ENCODE data around the gene RIIAD1.
"Not testable (repeated sequence)": the region's sequence is repeated elsewhere in the genome, so short reads cannot be mapped to it uniquely, and the experiment has no call there.

The RIIAD1 gene

GRCh38 chr1:151720974-151721787 lies at the start of gene RIIAD1:
Gene RIIAD1 (plus strand): TSS chr1:151721522. CDS start chr1:151721537, 15 bp downstream.
- no peak for DNase-seq (ENCODE audit: low read depth in 2 of 2)

DNA sequence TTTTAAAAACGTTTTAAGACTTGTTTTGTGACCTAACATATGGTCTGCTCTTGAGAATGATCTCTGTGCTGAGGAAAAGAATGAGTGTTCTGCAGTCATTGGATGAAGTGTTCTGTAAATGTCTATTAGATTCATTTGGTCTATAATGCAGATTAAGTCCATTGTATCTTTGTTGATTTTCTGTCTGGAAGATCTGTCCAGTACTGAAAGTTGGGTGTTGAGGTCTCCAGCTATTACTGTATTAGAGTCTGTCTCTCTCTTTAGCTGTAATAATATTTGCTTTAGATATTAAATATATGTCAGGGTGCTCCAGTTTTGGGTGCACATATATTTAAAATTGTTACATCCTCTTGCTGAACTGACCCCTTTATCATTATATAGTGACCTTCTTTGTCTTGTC lies 47.9 kb upstream of the RIIAD1 start:
- no peak for DNase-seq (ENCODE audit: low read depth in 2 of 2)

GRCh38 chr1:151680391-151680790 lies 40.9 kb upstream of the RIIAD1 start:
- no peak for DNase-seq (ENCODE audit: low read depth in 2 of 2)

- DNase-seq (ENCODE audit: low read depth in 2 of 2), result no peak
These were observed 40.5 kb upstream of the RIIAD1 start for GRCh38 chr1:151680826-151681225.

DNA sequence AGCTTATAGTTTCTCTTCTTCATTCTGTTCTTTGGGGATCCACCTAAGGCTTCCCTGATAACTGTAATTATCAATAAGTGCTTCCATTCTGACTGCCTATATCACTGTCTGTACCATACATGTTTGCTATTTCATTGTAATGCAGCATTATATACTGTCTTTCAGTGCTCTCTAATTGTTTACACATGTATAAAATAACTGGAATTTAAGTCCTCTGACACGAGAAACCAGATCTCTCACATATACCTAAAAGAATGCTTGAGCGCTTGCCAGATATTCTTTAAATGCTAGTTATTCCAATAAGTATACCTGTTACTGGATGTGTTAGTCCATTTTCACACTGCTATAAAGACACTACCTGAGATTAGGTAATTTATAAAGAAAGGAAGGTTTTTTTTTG lies 39.4 kb upstream of the RIIAD1 start:
- DNase-seq (ENCODE audit: low read depth in 2 of 2), result no peak

GRCh38 chr1:151682901-151683300 lies 38.4 kb upstream of the RIIAD1 start:
- DNase-seq (ENCODE audit: low read depth in 2 of 2), result not testable (repeated sequence)

DNA sequence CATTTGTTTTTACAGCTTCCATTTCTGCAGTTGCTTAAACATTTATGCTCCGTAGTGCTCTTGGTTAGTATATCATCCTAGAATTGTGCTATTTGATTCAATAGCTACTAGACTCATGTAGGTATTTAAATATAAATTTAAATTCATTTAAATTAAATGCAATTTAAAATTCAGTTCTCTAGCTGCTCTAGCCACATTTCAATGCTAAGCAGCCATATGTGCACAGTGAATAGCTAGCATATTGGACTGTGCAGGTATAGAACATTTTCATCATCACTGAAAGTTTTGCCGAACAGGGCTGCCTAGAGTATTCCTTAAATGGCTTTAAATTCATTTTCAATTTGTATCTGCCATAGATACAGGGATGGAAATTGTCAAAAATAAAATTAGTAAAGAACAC lies 37.2 kb upstream of the RIIAD1 start:
- DNase-seq (ENCODE audit: low read depth in 2 of 2), result no peak

GRCh38 chr1:151686561-151686960 lies 34.8 kb upstream of the RIIAD1 start:
- DNase-seq (ENCODE audit: low read depth in 2 of 2), result no peak

- DNase-seq (ENCODE audit: low read depth in 2 of 2), result no peak
These were observed 31.8 kb upstream of the RIIAD1 start for GRCh38 chr1:151689494-151689893.

GRCh38 chr1:151692226-151692625 lies 29.1 kb upstream of the RIIAD1 start:
- DNase-seq (ENCODE audit: low read depth in 2 of 2), result no peak

- no peak for DNase-seq (ENCODE audit: low read depth in 2 of 2)
These were observed 28.2 kb upstream of the RIIAD1 start for GRCh38 chr1:151693057-151693651.

GRCh38 chr1:151701515-151701914 lies 19.8 kb upstream of the RIIAD1 start:
- DNase-seq (ENCODE audit: low read depth in 2 of 2), result no peak

GRCh38 chr1:151702936-151703335 lies 18.4 kb upstream of the RIIAD1 start:
- no peak for DNase-seq (ENCODE audit: low read depth in 2 of 2)

DNA sequence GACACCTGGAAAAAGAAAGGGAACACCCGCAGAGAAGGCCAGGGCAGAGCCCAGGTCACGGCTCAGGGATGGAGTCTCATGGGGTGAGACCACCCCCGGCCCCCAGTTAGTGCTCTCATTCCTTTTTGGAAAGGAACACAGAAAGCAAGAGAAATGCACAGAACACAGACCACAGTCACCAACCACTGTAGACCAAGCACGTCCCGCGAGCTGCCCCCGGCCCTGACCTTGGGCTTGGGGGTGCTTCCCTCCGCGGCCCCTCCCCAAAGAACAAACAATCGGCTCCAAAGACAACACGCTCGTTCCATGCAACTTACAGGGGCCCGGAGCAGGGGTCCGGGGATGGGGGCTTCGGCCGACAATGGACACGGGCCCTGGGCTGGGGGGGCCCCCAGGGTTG lies 17.5 kb upstream of the RIIAD1 start:
- DNase-seq (ENCODE audit: low read depth in 2 of 2), result no peak

DNA sequence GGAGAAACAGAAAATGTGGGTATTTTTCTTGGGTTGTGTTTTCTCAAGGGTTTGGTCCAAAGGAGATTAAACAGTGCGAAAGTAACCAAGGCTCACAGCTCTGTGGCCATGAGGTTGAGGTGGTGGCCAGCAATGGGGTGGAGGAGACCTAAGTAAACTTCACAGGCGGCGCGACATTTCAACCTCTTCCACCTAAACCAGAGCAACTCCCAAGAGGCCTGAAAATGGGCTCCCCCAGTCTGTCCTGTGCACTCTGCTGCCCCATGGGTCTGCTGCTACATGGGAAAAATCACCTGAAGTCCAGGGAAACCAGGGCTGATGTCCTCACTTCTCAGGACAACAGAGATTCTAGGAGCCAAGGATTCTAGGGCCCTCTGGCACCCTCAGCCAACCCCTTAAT lies 17.1 kb upstream of the RIIAD1 start:
- no peak for DNase-seq (ENCODE audit: low read depth in 2 of 2)

DNA sequence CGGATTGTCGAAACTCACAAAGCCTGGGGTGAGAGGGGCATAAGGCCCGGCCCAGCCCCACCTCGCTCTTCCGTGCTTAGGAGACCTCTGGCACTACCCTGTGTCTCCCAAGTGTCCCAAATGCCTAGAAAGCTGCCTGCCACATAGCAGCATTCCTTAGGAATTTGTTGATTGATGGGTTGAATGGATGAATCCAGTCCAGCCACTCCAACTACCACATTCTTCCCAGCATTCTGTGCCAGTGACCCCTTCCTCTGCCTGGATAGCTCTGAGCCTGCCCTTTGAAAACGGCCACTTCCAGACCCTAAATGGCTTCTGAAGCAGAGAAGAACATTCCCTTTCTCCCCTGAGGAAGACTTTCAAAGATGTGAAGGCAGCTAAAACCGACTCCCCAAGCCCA lies 16.2 kb upstream of the RIIAD1 start:
- no peak for DNase-seq (ENCODE audit: low read depth in 2 of 2)

GRCh38 chr1:151705753-151706463 lies 15.4 kb upstream of the RIIAD1 start:
- no peak for DNase-seq (ENCODE audit: low read depth in 2 of 2)

DNA sequence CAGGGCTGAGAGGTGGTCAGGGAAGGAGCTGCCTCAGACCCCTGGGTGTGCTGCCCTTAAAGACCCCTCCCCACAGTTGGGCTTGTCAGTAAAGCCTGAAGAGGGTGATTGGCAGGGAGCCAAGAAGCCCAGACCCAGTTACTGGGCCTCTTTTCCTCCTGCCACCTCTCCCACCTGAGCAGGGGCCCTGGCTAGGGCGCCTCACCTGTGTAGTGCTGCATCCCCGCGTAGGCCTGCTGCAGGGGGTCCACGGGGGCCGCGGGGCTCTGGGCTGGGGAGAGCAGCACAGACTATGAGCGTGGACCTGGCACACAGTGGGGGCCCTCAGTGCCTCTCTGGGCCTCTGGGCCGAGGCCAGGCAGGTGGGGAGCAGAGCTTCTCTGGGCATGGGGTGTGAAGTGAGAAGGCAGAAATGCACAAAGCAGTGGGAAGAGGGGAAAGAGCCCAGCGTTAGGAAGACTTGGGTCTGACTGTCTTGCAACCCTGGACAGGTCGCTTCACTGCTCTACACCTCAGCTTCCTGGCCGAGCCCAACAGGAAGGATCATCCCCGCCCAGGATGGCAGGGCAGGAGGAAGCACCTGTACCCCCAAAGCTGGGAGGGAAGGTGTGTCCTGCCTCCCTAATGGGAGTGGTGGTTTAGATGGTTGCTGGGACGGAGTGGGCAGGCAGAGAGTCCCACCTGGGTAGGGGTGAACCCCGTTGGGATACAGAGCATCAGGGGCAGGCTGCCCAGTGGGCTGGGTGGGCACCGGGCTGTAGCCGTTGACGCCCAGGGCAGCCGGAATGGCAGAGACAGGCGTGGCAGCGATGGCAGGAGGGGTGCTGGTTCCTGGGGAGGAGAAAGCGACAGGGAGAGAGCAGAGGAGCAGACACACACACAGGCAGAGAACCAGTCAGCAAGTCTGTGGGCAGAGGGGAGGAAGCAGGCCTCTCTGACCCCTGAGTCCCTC lies 14.6 kb upstream of the RIIAD1 start:
- no peak for DNase-seq (ENCODE audit: low read depth in 2 of 2)

DNA sequence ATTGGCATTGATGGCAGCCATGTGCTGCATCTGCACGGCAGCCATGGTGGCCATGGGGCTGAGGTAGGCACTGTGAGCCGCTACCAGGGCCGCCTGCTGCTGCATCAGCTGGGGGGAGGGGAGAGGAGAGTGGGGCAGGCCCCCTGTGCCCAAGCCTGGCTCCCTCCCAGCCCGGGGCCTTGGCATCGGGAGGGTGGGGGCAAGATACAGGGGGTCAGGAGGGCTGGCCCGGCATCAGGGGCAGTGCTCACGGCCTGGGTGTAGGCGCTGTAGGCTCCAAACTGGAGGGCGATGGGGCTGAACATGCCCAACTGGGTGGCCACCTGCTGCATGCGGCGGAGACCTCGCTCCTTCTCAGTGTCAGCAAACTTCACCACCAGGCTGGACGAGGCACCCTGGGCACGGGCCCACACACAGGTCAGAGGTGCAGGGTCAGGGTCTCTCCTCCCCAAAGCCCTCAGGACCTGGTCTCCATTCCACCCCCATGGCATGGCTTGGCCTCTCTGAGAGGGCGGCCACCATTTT lies 13.7 kb upstream of the RIIAD1 start:
- no peak for DNase-seq (ENCODE audit: low read depth in 2 of 2)

- no peak for DNase-seq (ENCODE audit: low read depth in 2 of 2)
These were observed 12.4 kb upstream of the RIIAD1 start for GRCh38 chr1:151708891-151709290.

DNA sequence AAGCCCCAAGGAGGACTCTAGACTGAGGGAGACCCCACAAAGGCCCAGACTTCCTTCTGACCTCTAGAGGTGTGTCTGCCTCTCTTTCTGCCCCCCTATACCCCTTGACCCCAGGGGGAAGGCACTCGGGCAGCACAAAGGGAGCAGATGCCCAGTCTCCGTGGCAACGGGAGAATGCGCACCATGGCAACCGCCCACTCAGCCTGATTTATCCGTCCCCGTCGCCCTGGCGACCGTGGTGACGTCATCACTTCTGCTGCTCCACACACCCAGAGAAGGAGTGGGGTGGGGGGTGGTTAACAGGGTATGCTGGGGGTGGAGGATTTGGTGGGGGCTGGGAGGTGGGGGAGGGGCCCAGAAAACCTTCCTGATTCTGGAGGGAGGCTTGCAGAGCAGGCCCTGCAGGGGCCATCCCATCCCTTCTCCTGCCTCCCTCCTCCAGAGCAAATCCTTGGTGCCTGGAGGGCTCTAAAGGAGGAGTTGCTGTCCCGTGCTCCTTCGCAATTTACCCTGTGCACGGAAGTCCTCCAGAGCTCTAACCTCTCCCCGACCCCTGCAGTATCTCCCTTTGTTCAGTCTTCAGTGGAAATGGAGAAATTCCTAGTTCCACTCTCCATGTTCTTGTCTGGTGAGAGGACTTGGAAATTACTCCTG lies 11.0 kb upstream of the RIIAD1 start:
- DNase-seq (ENCODE audit: low read depth in 2 of 2), result peak in 1 of 2 donors; percentile 22
